T-helper 17 cell (primary cell): ENCODE results near the gene DENND1A. TPM values are rescaled to one million over a fixed set of nuclear protein-coding genes. Genes with fewer than 3 reads are reported as not detected.
"Not testable (repeated sequence)": the region's sequence is repeated elsewhere in the genome, so short reads cannot be mapped to it uniquely, and the experiment has no call there.

Experiments
- ATAC-seq: fragments of 150-1000 bp; cut with Tn5 transposase; 2 replicates; pipeline ENCODE4 v1.10.0; 2021; ENCODE audit warnings: mild to moderate bottlenecking, moderate library complexity
- DNase-seq, 3 donors: peaks; one replicate each; pipeline versions ENCODE4 v3.0.0 to v3.0.0-alpha.2; 2020 to 2021
- H3K9me3 ChIP-seq: one replicate; pipeline ENCODE4 v1.7.0; 2013; ENCODE audit warnings: low read length, mild to moderate bottlenecking; ENCODE audit not compliant: control insufficient read depth, poor library complexity, severe bottlenecking
- H3K27ac Mint-ChIP-seq: one replicate; pipeline ENCODE4 v1.8.0; 2022; ENCODE audit warnings: mild to moderate bottlenecking, moderate library complexity, mixed read lengths
- H3K27me3 Mint-ChIP-seq: one replicate; pipeline ENCODE4 v1.8.0; 2022; ENCODE audit warnings: mixed read lengths
- H3K36me3 Mint-ChIP-seq: one replicate; pipeline ENCODE4 v1.8.0; 2022; ENCODE audit warnings: low read depth, mixed read lengths
- H3K4me1 Mint-ChIP-seq: one replicate; pipeline ENCODE4 v1.8.0; 2022; ENCODE audit warnings: mild to moderate bottlenecking, mixed read lengths
- H3K4me3 Mint-ChIP-seq: one replicate; pipeline ENCODE4 v1.8.0; 2022; ENCODE audit warnings: mild to moderate bottlenecking, moderate library complexity, mixed read lengths
- total RNA-seq, 4 donors: library from RNA in 2 of 4; stranded (reverse) in 2 of 4; gene quantifications; one replicate each; pipeline ENCODE4 v1.2.3 and lab custom pipeline; 2022 to 2026

Gene DENND1A
- total RNA-seq (10 to 100 TPM; 19.9 to 21.1 TPM), total RNA-seq (lab: John Stamatoyannopoulos, UW) (7.8 to 21.6 reads per million in 2 donors)

GRCh38 chr9:123929870-123930831 lies at the start of gene DENND1A:
Gene DENND1A (minus strand): TSS chr9:123930126. CDS start chr9:123929905, 221 bp downstream.
- peak; percentile 94 for ATAC-seq
- peak; percentile 80 to 84 (median 84) for DNase-seq
- Mint-ChIP-seq H3K27me3 (peaks cover 9% of the 10 kb centered on the region), H3K4me1 (peaks cover 30% of the 10 kb centered on the region), H3K36me3 (peaks cover 2% of the 10 kb centered on the region), H3K4me3 (peak within 1 kb of the TSS; percentile 91), H3K27ac (peak within 1 kb of the TSS; percentile 85)
- H3K9me3 ChIP-seq = no peaks in the 10 kb centered on the region

- ATAC-seq (no peak), DNase-seq (no peak)
- Mint-ChIP-seq H3K4me3 (no peak overlapping the region), H3K27me3 (peaks cover 36% of the 10 kb centered on the region), H3K36me3 (no peaks in the 10 kb centered on the region), H3K4me1 (no peaks in the 10 kb centered on the region), H3K27ac (no peak overlapping the region)
- H3K9me3 ChIP-seq = no peaks in the 10 kb centered on the region
These were observed 49.1 kb upstream of the DENND1A start for GRCh38 chr9:123978981-123979380.

GRCh38 chr9:123976579-123976978 lies 46.7 kb upstream of the DENND1A start:
- not testable (repeated sequence) for H3K9me3 ChIP-seq, H3K36me3 Mint-ChIP-seq, H3K4me1 Mint-ChIP-seq, H3K27ac Mint-ChIP-seq, H3K4me3 Mint-ChIP-seq, DNase-seq, ATAC-seq
- peaks cover 29% of the 10 kb centered on the region for H3K27me3 Mint-ChIP-seq

- Mint-ChIP-seq H3K4me3 (no peak overlapping the region), H3K27ac (no peak overlapping the region), H3K27me3 (peaks cover 22% of the 10 kb centered on the region), H3K4me1 (no peaks in the 10 kb centered on the region), H3K36me3 (no peaks in the 10 kb centered on the region)
- DNase-seq (no peak), ATAC-seq (no peak)
- H3K9me3 ChIP-seq = no peaks in the 10 kb centered on the region
These were observed 45.9 kb upstream of the DENND1A start for GRCh38 chr9:123975871-123976270.

- no peaks in the 10 kb centered on the region for H3K9me3 ChIP-seq
- H3K4me3 Mint-ChIP-seq = no peak overlapping the region
- no peak overlapping the region for H3K27ac Mint-ChIP-seq
- H3K36me3 Mint-ChIP-seq = no peaks in the 10 kb centered on the region
- ATAC-seq (no peak), DNase-seq (no peak)
- no peaks in the 10 kb centered on the region for H3K4me1 Mint-ChIP-seq
- H3K27me3 Mint-ChIP-seq = peaks cover 8% of the 10 kb centered on the region
These were observed 44.5 kb upstream of the DENND1A start for GRCh38 chr9:123974471-123974870.

- H3K27me3 Mint-ChIP-seq = peaks cover under 1% of the 10 kb centered on the region
- no peak for DNase-seq
- no peaks in the 10 kb centered on the region for H3K4me1 Mint-ChIP-seq
- H3K27ac Mint-ChIP-seq = no peak overlapping the region
- no peaks in the 10 kb centered on the region for H3K9me3 ChIP-seq
- H3K4me3 Mint-ChIP-seq = no peak overlapping the region
- H3K36me3 Mint-ChIP-seq = no peaks in the 10 kb centered on the region
- ATAC-seq = no peak
These were observed 43.8 kb upstream of the DENND1A start for GRCh38 chr9:123973590-123974223.

GRCh38 chr9:123972618-123973017 lies 42.7 kb upstream of the DENND1A start:
- no peak for DNase-seq
- H3K4me1 Mint-ChIP-seq = no peaks in the 10 kb centered on the region
- H3K27me3 Mint-ChIP-seq = no peaks in the 10 kb centered on the region
- H3K27ac Mint-ChIP-seq = no peak overlapping the region
- no peak overlapping the region for H3K4me3 Mint-ChIP-seq
- no peak for ATAC-seq
- no peaks in the 10 kb centered on the region for H3K36me3 Mint-ChIP-seq
- no peaks in the 10 kb centered on the region for H3K9me3 ChIP-seq

- H3K27me3 Mint-ChIP-seq = peaks cover 24% of the 10 kb centered on the region
- no peak overlapping the region for H3K27ac Mint-ChIP-seq
- DNase-seq (no peak), ATAC-seq (no peak)
- H3K9me3 ChIP-seq = no peaks in the 10 kb centered on the region
- H3K4me1 Mint-ChIP-seq = no peaks in the 10 kb centered on the region
- no peaks in the 10 kb centered on the region for H3K36me3 Mint-ChIP-seq
- no peak overlapping the region for H3K4me3 Mint-ChIP-seq
These were observed 37.4 kb upstream of the DENND1A start for GRCh38 chr9:123967323-123967722.

GRCh38 chr9:123965801-123966686 lies 36.1 kb upstream of the DENND1A start:
- H3K36me3 Mint-ChIP-seq = no peaks in the 10 kb centered on the region
- H3K27me3 Mint-ChIP-seq = peaks cover 37% of the 10 kb centered on the region
- no peaks in the 10 kb centered on the region for H3K4me1 Mint-ChIP-seq
- ATAC-seq (no peak), DNase-seq (no peak)
- H3K4me3 Mint-ChIP-seq = peak overlapping the region; percentile 33
- no peak overlapping the region for H3K27ac Mint-ChIP-seq
- no peaks in the 10 kb centered on the region for H3K9me3 ChIP-seq

- Mint-ChIP-seq H3K27ac (no peak overlapping the region), H3K4me3 (no peak overlapping the region), H3K36me3 (no peaks in the 10 kb centered on the region), H3K4me1 (no peaks in the 10 kb centered on the region), H3K27me3 (peaks cover 48% of the 10 kb centered on the region)
- no peak for DNase-seq
- ATAC-seq = no peak
- no peaks in the 10 kb centered on the region for H3K9me3 ChIP-seq
These were observed 34.8 kb upstream of the DENND1A start for GRCh38 chr9:123964761-123965160.

- Mint-ChIP-seq H3K27me3 (peaks cover 64% of the 10 kb centered on the region), H3K36me3 (no peaks in the 10 kb centered on the region), H3K4me3 (no peak overlapping the region), H3K4me1 (no peaks in the 10 kb centered on the region), H3K27ac (no peak overlapping the region)
- H3K9me3 ChIP-seq = no peaks in the 10 kb centered on the region
- ATAC-seq (no peak), DNase-seq (no peak)
These were observed 31.0 kb upstream of the DENND1A start for GRCh38 chr9:123960965-123961364.

GRCh38 chr9:123960366-123960765 lies 30.4 kb upstream of the DENND1A start:
- Mint-ChIP-seq H3K4me1 (no peaks in the 10 kb centered on the region), H3K36me3 (no peaks in the 10 kb centered on the region), H3K27me3 (peaks cover 58% of the 10 kb centered on the region), H3K4me3 (no peak overlapping the region), H3K27ac (no peak overlapping the region)
- H3K9me3 ChIP-seq = no peaks in the 10 kb centered on the region
- no peak for DNase-seq
- ATAC-seq = no peak

- Mint-ChIP-seq H3K4me1 (no peaks in the 10 kb centered on the region), H3K4me3 (no peak overlapping the region), H3K27me3 (peaks cover 53% of the 10 kb centered on the region), H3K27ac (no peak overlapping the region), H3K36me3 (no peaks in the 10 kb centered on the region)
- ATAC-seq = no peak
- no peaks in the 10 kb centered on the region for H3K9me3 ChIP-seq
- no peak for DNase-seq
These were observed 29.9 kb upstream of the DENND1A start for GRCh38 chr9:123959787-123960186.
